Endothelial cell of umbilical vein (primary cell): Measurements from ENCODE around the gene GFOD1. TPM values are rescaled to one million over a fixed set of nuclear protein-coding genes. Genes with fewer than 3 reads are reported as not detected.

Experiments
- BruUV-seq: library from RNA; stranded (reverse); fragments of 400-500 nt; replicated peaks from 2 replicates; lab custom pipeline; 2021; lab: Mats Ljungman, UMichigan
- CTCF ChIA-PET: fragments of 300-600, 350-600 bp; sonication (Branson Sonifier 250); formaldehyde crosslinking; loops from one replicate; lab custom pipeline; 2021; ENCODE audit warnings: antibody characterized with exemption, inconsistent platforms; lab: Charles Lee
- POLR2A ChIA-PET: fragments of 300-600, 350-600 bp; sonication (Branson Sonifier 250); formaldehyde crosslinking; loops from one replicate; lab custom pipeline; 2021; ENCODE audit warnings: antibody characterized with exemption, inconsistent platforms; lab: Charles Lee
- DNase-seq: peaks from one replicate; pipeline ENCODE4 v3.0.0-alpha.2; 2011; ENCODE audit warnings: low read depth, low spot score
- FAIRE-seq: peaks from 2 replicates; lab custom pipeline; 2011; peaks lifted over from hg19 to GRCh38; lab: Jason Lieb, UNC
- H2AFZ ChIP-seq: 2 replicates; pipeline ENCODE4 v1.6.0; 2012; ENCODE audit warnings: low read depth, low read length, control low read depth, inconsistent platforms
- H3K27ac ChIP-seq: 2 replicates; pipeline ENCODE4 v1.5.1; 2011; ENCODE audit warnings: low read depth, mild to moderate bottlenecking, control low read depth, low read length, moderate library complexity; ENCODE audit not compliant: insufficient read depth
- H3K27me3 ChIP-seq, 2 experiments: 2 replicates each; pipeline versions ENCODE4 v1.6.0 to v1.6.1; 2011; ENCODE audit warnings: low read length in 2 of 2, mixed read lengths in 1 of 2; ENCODE audit not compliant: control insufficient read depth in 2 of 2, insufficient read depth in 2 of 2
- H3K36me3 ChIP-seq, 2 experiments: 2 replicates in 1 of 2; 3 replicates in 1 of 2; pipeline ENCODE4 v1.5.1; 2011; ENCODE audit warnings: low read length in 2 of 2, mild to moderate bottlenecking in 1 of 2, moderate library complexity in 1 of 2; ENCODE audit not compliant: control insufficient read depth in 2 of 2, insufficient read depth in 2 of 2; ENCODE audit errors: extremely low read depth in 1 of 2
- H3K4me1 ChIP-seq: 3 replicates; pipeline ENCODE4 v1.5.1; 2011; ENCODE audit warnings: mild to moderate bottlenecking, low read length; ENCODE audit not compliant: control insufficient read depth, insufficient read depth; ENCODE audit errors: extremely low read depth
- H3K4me2 ChIP-seq: 2 replicates; pipeline ENCODE4 v1.6.1; 2011; ENCODE audit warnings: low read length, control low read depth, mixed read lengths; ENCODE audit not compliant: insufficient read depth
- H3K4me3 ChIP-seq, 3 experiments: fragments of 200-600 bp in 1 of 3; sonication (generic), shearing (Covaris generic) in 1 of 3; replicated peaks in 1 of 3; 2 replicates each; pipeline ENCODE4 v1.5.1; 2011 to 2016; ENCODE audit warnings: control low read depth in 3 of 3, low read length in 3 of 3, mild to moderate bottlenecking in 2 of 3, inconsistent platforms in 1 of 3, low read depth in 1 of 3, moderate library complexity in 1 of 3; ENCODE audit not compliant: insufficient read depth in 1 of 3
- H3K79me2 ChIP-seq: 2 replicates; pipeline ENCODE4 v1.6.0; 2012; ENCODE audit warnings: low read length, inconsistent platforms; ENCODE audit not compliant: control insufficient read depth, insufficient read depth
- H3K9ac ChIP-seq: replicated peaks from 2 replicates; pipeline ENCODE3; 2011; ENCODE audit warnings: low read length, control low read depth; ENCODE audit not compliant: insufficient read depth; ENCODE audit errors: extremely low read depth
- H3K9me1 ChIP-seq: replicated peaks from 3 replicates; pipeline ENCODE4 v1.6.0; 2011; ENCODE audit warnings: mild to moderate bottlenecking, low read length; ENCODE audit not compliant: control insufficient read depth, insufficient read depth; ENCODE audit errors: extremely low read depth
- H3K9me3 ChIP-seq: replicated peaks from 2 replicates; pipeline ENCODE4 v1.5.1; 2012; ENCODE audit warnings: low read length, inconsistent platforms; ENCODE audit not compliant: control insufficient read depth, insufficient read depth
- H4K20me1 ChIP-seq: replicated peaks from 2 replicates; pipeline ENCODE3; 2011; ENCODE audit warnings: mild to moderate bottlenecking, low read length; ENCODE audit not compliant: control insufficient read depth, insufficient read depth; ENCODE audit errors: extremely low read depth
- EZH2 ChIP-seq: IDR thresholded peaks from 2 replicates; pipeline ENCODE4 v1.6.1; 2012; ENCODE audit warnings: borderline replicate concordance, low read depth, mild to moderate bottlenecking, moderate library complexity, low read length, inconsistent platforms; ENCODE audit not compliant: severe bottlenecking
- FOS ChIP-seq: IDR thresholded peaks from 2 replicates; pipeline ENCODE4 v1.6.1; 2011; ENCODE audit warnings: mild to moderate bottlenecking, low read length, moderate library complexity, borderline replicate concordance; ENCODE audit not compliant: insufficient read depth
- GATA2 ChIP-seq: IDR thresholded peaks from 2 replicates; pipeline ENCODE4 v1.7.0; 2011; ENCODE audit warnings: low read depth, mild to moderate bottlenecking, moderate library complexity, mixed read lengths, low read length; ENCODE audit not compliant: insufficient read length, insufficient read depth
- JUN ChIP-seq: IDR thresholded peaks from 2 replicates; pipeline ENCODE4 v1.6.1; 2011; ENCODE audit warnings: borderline replicate concordance, low read depth; ENCODE audit not compliant: insufficient read length, insufficient read depth
- MYC ChIP-seq: IDR thresholded peaks from one replicate; pipeline ENCODE4 v1.6.1; 2011; ENCODE audit warnings: mild to moderate bottlenecking, low read depth, low read length
- POLR2A ChIP-seq: IDR thresholded peaks from 2 replicates; pipeline ENCODE4 v1.6.1; 2012; ENCODE audit warnings: low read depth, mild to moderate bottlenecking, control low read depth, low read length
- POLR2AphosphoS5 ChIP-seq: IDR thresholded peaks from 2 replicates; pipeline ENCODE4 v1.6.1; 2012; ENCODE audit warnings: low read depth, mild to moderate bottlenecking, control low read depth, low read length, moderate library complexity; ENCODE audit not compliant: insufficient read depth
- dilution Hi-C: fragments of 300-500 bp; cut with MboI; formaldehyde crosslinking; loops from one replicate; pipeline ENCODE4 v1.15.0; 2019; ENCODE audit warnings: low sequenced_read_pairs; ENCODE audit not compliant: extremely low pct_ligation_motif_present
- intact Hi-C: fragments of 100-400 bp; cut with micrococcal nuclease; formaldehyde crosslinking; loops from one replicate; pipeline ENCODE4 v1.10.0; 2022
- polyA plus RNA-seq, 4 experiments: library from polyadenylated mRNA; depleted of rRNA in 3 of 4; stranded (reverse) in 3 of 4; unstranded in 1 of 4; fragments of >200 nt; gene quantifications; 2 replicates each; pipeline versions ENCODE4 v1.2.1 to v1.2.3, GENCODE V29; 2011 to 2012; ENCODE audit warnings: missing spikeins in 1 of 4
- total RNA-seq: library from RNA; stranded (reverse); gene quantifications from 2 replicates; pipeline ENCODE4 v1.2.3, GENCODE V29; 2021
- TF ChIP-seq, protein P1 (sequence below), 2 donors: IDR thresholded peaks; 1 replicate in 1 of 2; 2 replicates in 1 of 2; pipeline ENCODE4 v1.5.1; 2011; ENCODE audit warnings: low read length in 2 of 2, mild to moderate bottlenecking in 2 of 2, moderate library complexity in 2 of 2, control low read depth in 1 of 2, inconsistent platforms in 1 of 2, low read depth in 1 of 2; ENCODE audit not compliant: insufficient read depth in 1 of 2; ENCODE audit errors: extremely low read depth in 1 of 2
- TF ChIP-seq, protein P2 (sequence below): IDR thresholded peaks from 2 replicates; pipeline ENCODE4 v1.6.1; 2011; ENCODE audit not compliant: insufficient read depth, insufficient read length

The GFOD1 gene
- total and polyA plus RNA-seq, 2 donors (not counting 3 experiments of a cell fraction or from before 2014, with no cell fraction given), result 12.1 to 24.1 TPM

DNA sequence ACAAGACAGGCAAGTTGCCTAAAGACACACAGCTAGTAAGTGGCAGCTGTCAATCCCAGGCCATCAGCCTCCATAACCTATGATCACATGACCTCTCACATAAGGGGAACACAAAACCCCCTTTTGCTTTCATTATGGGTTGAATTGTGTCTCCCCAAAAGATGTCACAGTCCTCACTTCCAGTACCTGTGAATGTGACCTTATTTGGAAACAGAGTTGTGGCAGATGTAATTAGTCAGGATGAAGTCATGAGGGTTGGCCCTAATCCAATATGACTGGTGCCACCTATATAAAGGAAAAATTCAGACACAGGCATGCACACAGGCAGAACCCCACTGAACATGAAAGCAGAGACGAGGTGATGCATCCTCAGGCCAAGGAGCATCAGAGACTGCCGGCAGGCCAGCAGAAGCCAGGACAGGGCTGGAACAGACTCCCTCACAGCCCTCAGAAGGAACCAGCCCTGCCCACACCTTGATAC lies 33.6 kb downstream of the GFOD1 start:
- Histone ChIP-seq H4K20me1 (no peaks in the 10 kb centered on the region), H3K79me2 (no peaks in the 10 kb centered on the region), H3K9ac (no peak overlapping the region), H3K4me1 (peaks cover 16% of the 10 kb centered on the region), H3K4me3 (no peak overlapping the region), H3K27ac (peak overlapping the region; percentile 2), H3K27me3 (no peaks in the 10 kb centered on the region), H3K9me1 (no peaks in the 10 kb centered on the region), H2AFZ (no peak overlapping the region), H3K36me3 (peaks cover 0 to 7% of the 10 kb centered on the region in 2 experiments), H3K4me2 (no peak overlapping the region), H3K9me3 (no peaks in the 10 kb centered on the region)
- POLR2A ChIA-PET, result no interaction called here
- dilution Hi-C loops, result no loop called here
- FAIRE-seq (peak; percentile 69), DNase-seq (peak; percentile 77)
- BruUV-seq, result no TSS peak
- CTCF ChIA-PET, result interaction anchor here (0.7 to 1.9 kb wide), 5 partner anchors 10 to 121 kb away, joined by 3 to 8 read pairs (median 5); partner anchors contain the start of genes GFOD1 and SIRT5
- intact Hi-C loops, result loop anchor here (2.0 kb wide), 2 partner anchors 31 to 33 kb away; partner anchors contain the start of gene GFOD1
- TF ChIP-seq FOS (peak; percentile 48), JUN (peak; percentile 4), POLR2AphosphoS5 (no peak), MYC (no peak), EZH2 (no peak), POLR2A (peak; percentile 22), GATA2 (no peak)
- TF ChIP-seq, protein P1, sequence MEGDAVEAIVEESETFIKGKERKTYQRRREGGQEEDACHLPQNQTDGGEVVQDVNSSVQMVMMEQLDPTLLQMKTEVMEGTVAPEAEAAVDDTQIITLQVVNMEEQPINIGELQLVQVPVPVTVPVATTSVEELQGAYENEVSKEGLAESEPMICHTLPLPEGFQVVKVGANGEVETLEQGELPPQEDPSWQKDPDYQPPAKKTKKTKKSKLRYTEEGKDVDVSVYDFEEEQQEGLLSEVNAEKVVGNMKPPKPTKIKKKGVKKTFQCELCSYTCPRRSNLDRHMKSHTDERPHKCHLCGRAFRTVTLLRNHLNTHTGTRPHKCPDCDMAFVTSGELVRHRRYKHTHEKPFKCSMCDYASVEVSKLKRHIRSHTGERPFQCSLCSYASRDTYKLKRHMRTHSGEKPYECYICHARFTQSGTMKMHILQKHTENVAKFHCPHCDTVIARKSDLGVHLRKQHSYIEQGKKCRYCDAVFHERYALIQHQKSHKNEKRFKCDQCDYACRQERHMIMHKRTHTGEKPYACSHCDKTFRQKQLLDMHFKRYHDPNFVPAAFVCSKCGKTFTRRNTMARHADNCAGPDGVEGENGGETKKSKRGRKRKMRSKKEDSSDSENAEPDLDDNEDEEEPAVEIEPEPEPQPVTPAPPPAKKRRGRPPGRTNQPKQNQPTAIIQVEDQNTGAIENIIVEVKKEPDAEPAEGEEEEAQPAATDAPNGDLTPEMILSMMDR (IDR thresholded peaks at IDR 0.05; ENCODE audit: extremely low read depth in 1 of 2, insufficient read depth in 1 of 2, low read depth in 1 of 2, low read length in 2 of 2), result no peak
- TF ChIP-seq, protein P2, sequence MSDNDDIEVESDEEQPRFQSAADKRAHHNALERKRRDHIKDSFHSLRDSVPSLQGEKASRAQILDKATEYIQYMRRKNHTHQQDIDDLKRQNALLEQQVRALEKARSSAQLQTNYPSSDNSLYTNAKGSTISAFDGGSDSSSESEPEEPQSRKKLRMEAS, result no peak
